Transverse colon (tissue), 4 donors: Measurements from ENCODE around the gene FTCD. TPM values are rescaled to one million over a fixed set of nuclear protein-coding genes. Genes with fewer than 3 reads are reported as not detected.

Source experiments
- DNase-seq: peaks from one replicate; pipeline ENCODE4 v3.0.0-alpha.2; 2019
- H3K27ac ChIP-seq, 4 donors: fragments of 200-600 bp; sonication (generic); 2 replicates each; pipeline ENCODE4 v1.5.1; 2016 to 2018; ENCODE audit warnings: inconsistent platforms in 4 of 4
- H3K27me3 ChIP-seq: fragments of 200-600 bp; sonication (generic); 2 replicates; pipeline ENCODE4 v1.5.1; 2017; ENCODE audit warnings: inconsistent platforms
- H3K36me3 ChIP-seq, 4 donors: fragments of 200-600 bp; sonication (generic); 2 replicates each; pipeline ENCODE4 v1.5.1; 2017 to 2019; ENCODE audit warnings: inconsistent platforms in 4 of 4
- H3K4me1 ChIP-seq, 4 donors: fragments of 200-600 bp; sonication (generic); 2 replicates each; pipeline ENCODE4 v1.5.1; 2017 to 2020; ENCODE audit warnings: inconsistent platforms in 4 of 4
- H3K4me3 ChIP-seq, 4 donors: fragments of 200-600 bp; sonication (generic); 1 replicate in 1 of 4; 2 replicates in 3 of 4; pipeline versions ENCODE4 v1.5.1 to v1.6.1; 2017 to 2019; ENCODE audit warnings: inconsistent platforms in 4 of 4
- H3K9me3 ChIP-seq, 2 donors: fragments of 200-600 bp; sonication (generic); 2 replicates each; pipeline ENCODE4 v1.5.1; 2017 to 2019; ENCODE audit warnings: inconsistent platforms in 2 of 2
- EP300 ChIP-seq: sonication (generic); formaldehyde crosslinking; IDR thresholded peaks from one replicate; pipeline ENCODE4 v1.6.1; 2017; ENCODE audit warnings: antibody characterized with exemption, low read depth
- POLR2A ChIP-seq: fragments of 450-650 bp; IDR thresholded peaks from one replicate; pipeline ENCODE4 v1.6.1; 2016; ENCODE audit warnings: antibody characterized with exemption, mild to moderate bottlenecking, moderate library complexity
- POLR2AphosphoS5 ChIP-seq, 3 donors: sonication (generic); formaldehyde crosslinking; IDR thresholded peaks; one replicate each; pipeline ENCODE4 v1.6.1; 2016; ENCODE audit warnings: antibody characterized with exemption in 3 of 3
- WGBS, 2 donors: methylation state at CpG; one replicate each; pipeline ENCODE4 v1.1.5; 2018; ENCODE audit warnings: low coverage in 1 of 2; 5-methylcytosine and 5-hydroxymethylcytosine counted together
- in situ Hi-C, 4 donors: fragments of 200-750 bp; cut with MboI; loops; one replicate each; pipeline versions ENCODE4 v1.15.0 to v1.15.1; 2017; ENCODE audit warnings: low sequenced_read_pairs in 3 of 4, low pct_ligation_motif_present in 1 of 4, low pct_unique_long_range_greater_than_20kb in 1 of 4
- intact Hi-C: fragments of 100-400 bp; cut with DNase I; formaldehyde crosslinking; loops from one replicate; pipeline ENCODE4 v1.15.1; 2023; ENCODE audit warnings: low total_unique reads
- total RNA-seq, 4 donors: library from RNA; depleted of rRNA; stranded (reverse); fragments of >200 nt; gene quantifications; one replicate each; pipeline ENCODE4 v1.1.0, GENCODE V29; 2016
- TF ChIP-seq, protein P1 (sequence below), 5 experiments: fragments of 200-600 bp in 3 of 5; fragments of 450-650 bp in 2 of 5; sonication (generic) in 3 of 5; IDR thresholded peaks; 1 replicate in 2 of 5; 2 replicates in 3 of 5; pipeline ENCODE4 v1.5.1; 2016 to 2017; ENCODE audit warnings: antibody characterized with exemption in 5 of 5, inconsistent platforms in 3 of 5, mild to moderate bottlenecking in 2 of 5, moderate library complexity in 1 of 5

FTCD gene
- total RNA-seq, 4 donors from 2014 or later = not detected

DNA sequence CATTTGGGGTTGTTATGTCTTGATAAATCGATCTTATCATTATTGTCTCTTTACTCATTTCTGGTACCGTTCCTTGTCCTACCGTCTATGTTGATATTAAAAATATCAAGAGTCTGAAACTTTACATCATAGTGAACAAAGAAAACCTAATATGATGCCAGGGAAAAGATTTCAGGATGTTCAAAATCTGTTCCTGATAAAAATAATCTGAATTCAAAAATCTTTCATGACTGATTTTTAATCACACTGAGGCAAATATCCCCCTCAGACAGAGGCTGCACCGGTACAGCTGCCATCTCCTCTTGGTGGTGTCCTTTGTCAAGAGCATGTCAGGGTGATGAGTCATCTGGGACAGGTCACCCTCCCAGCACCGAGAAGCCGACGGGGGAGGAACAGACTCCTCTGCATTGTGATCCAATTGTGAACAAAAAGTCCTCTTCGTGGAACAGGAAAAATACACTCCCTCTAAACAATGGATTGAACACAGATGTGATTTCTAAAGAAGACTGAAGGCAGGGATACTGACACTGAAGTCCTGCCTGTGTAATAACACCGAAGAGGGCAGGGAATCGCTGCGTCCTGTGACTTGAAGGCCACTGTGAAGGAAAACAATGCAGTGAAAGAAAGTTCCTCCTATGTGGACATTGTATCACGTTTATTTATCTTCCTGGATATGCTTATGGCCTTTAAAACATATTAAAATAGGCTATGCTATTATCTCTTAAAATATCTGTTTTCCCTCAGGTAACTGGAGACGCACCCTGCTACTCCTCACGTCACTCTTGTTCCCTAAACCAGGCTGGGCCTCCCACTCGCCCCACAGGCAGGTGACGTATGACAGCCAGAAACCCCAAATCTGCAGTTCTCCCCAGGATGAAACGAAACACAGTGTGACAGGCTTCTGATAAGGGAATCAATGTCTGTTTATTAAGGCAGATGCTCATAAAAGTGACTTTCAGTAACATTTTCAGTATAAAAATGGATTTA lies 33.1 kb upstream of the FTCD start:
- Histone ChIP-seq H3K9me3 (no peaks in the 10 kb centered on the region), H3K4me3 (no peak overlapping the region), H3K4me1 (peaks cover 0 to 13% (median 8%) of the 10 kb centered on the region in 4 donors), H3K36me3 (peaks cover 0 to 1% (median 0%) of the 10 kb centered on the region in 4 donors), H3K27me3 (no peaks in the 10 kb centered on the region), H3K27ac (peak overlapping the region; percentile 29 to 60 (median 46))
- intact Hi-C loops = no loop called here
- no peak for TF ChIP-seq POLR2A
- TF ChIP-seq, protein P1, sequence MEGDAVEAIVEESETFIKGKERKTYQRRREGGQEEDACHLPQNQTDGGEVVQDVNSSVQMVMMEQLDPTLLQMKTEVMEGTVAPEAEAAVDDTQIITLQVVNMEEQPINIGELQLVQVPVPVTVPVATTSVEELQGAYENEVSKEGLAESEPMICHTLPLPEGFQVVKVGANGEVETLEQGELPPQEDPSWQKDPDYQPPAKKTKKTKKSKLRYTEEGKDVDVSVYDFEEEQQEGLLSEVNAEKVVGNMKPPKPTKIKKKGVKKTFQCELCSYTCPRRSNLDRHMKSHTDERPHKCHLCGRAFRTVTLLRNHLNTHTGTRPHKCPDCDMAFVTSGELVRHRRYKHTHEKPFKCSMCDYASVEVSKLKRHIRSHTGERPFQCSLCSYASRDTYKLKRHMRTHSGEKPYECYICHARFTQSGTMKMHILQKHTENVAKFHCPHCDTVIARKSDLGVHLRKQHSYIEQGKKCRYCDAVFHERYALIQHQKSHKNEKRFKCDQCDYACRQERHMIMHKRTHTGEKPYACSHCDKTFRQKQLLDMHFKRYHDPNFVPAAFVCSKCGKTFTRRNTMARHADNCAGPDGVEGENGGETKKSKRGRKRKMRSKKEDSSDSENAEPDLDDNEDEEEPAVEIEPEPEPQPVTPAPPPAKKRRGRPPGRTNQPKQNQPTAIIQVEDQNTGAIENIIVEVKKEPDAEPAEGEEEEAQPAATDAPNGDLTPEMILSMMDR (IDR thresholded peaks at IDR 0.05) = no peak
- no peak for TF ChIP-seq POLR2AphosphoS5 (IDR thresholded peaks at IDR 0.05)
- TF ChIP-seq EP300 = no peak
- WGBS, 2 donors = 66 to 69% methylated on average over 15 to 17 of the region's 17 CpGs
- in situ Hi-C loops = no loop called here
- DNase-seq = no peak

GRCh38 chr21:46187814-46188213 lies 32.4 kb upstream of the FTCD start:
- H3K36me3 ChIP-seq = no peaks in the 10 kb centered on the region
- peak overlapping the region in 2 of 4 donors; percentile 29 to 60 for H3K27ac ChIP-seq
- TF ChIP-seq EP300 (no peak), POLR2AphosphoS5 (IDR thresholded peaks at IDR 0.05) (no peak), POLR2A (no peak)
- TF ChIP-seq, protein P1 (IDR thresholded peaks at IDR 0.05) = no peak
- intact Hi-C loops (no loop called here), in situ Hi-C loops (no loop called here)
- H3K4me1 ChIP-seq = peaks cover 0 to 13% (median 8%) of the 10 kb centered on the region in 4 donors
- H3K4me3 ChIP-seq = no peak overlapping the region
- H3K9me3 ChIP-seq = no peaks in the 10 kb centered on the region
- no peak for DNase-seq
- no peaks in the 10 kb centered on the region for H3K27me3 ChIP-seq
- WGBS, 2 donors = 88 to 90% methylated on average over 7 of the region's 7 CpGs

DNA sequence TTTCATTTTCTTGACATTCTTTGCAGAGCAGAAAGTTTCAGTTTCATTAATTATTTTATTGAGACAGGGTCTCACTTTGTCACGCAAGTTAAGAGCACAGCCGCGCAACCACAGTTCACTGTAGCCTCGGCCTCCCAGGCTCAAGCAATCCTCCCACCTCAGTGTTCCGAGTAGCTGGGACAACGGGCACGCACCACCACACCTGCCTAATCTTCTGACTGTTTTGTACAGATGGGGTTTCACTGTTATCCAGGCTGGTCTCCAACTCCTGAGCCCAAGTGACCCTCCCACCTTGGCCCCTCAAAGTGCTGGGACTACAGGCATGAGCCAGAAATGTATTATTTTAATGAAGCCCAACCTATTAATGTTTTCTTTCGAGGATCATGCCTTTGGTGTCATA lies 31.9 kb upstream of the FTCD start:
- 90 to 98% methylated on average over 8 of the region's 8 CpGs for WGBS, 2 donors
- Histone ChIP-seq H3K36me3 (no peaks in the 10 kb centered on the region), H3K27me3 (no peaks in the 10 kb centered on the region), H3K9me3 (no peaks in the 10 kb centered on the region), H3K4me1 (peaks cover 0 to 13% (median 8%) of the 10 kb centered on the region in 4 donors), H3K4me3 (no peak overlapping the region), H3K27ac (no peak overlapping the region)
- DNase-seq = no peak
- in situ Hi-C loops (no loop called here), intact Hi-C loops (no loop called here)
- no peak for TF ChIP-seq EP300
- TF ChIP-seq POLR2A = no peak
- TF ChIP-seq, protein P1 (IDR thresholded peaks at IDR 0.05) = no peak
- TF ChIP-seq POLR2AphosphoS5 (IDR thresholded peaks at IDR 0.05) = no peak

DNA sequence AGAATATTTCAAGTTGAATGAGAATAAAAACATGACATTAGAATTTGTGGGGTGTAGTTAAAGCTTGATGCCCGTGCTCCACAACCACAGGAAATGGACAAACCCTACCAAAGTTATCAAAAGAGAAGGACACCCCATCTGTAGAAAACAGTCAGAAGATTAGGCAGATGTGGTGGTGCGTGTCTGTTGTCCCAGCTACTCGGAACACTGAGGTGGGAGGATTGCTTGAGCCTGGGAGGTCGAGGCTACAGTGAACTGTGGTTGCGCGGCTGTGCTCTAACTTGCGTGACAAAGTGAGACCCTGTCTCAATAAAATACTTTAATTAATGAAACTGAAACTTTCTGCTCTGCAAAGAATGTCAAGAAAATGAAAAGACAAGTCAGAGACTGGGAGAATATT lies 30.3 kb upstream of the FTCD start:
- TF ChIP-seq, protein P1 (IDR thresholded peaks at IDR 0.05) = no peak
- no peak for TF ChIP-seq POLR2A
- TF ChIP-seq POLR2AphosphoS5 (IDR thresholded peaks at IDR 0.05) = no peak
- no peak for TF ChIP-seq EP300
- WGBS, 2 donors = 84 to 91% methylated on average over 7 of the region's 7 CpGs
- in situ Hi-C loops (no loop called here), intact Hi-C loops (no loop called here)
- H3K4me1 ChIP-seq = peaks cover 0 to 13% (median 8%) of the 10 kb centered on the region in 4 donors
- H3K27ac ChIP-seq = peak overlapping the region in 2 of 4 donors; percentile 85 to 87
- H3K27me3 ChIP-seq = no peaks in the 10 kb centered on the region
- H3K9me3 ChIP-seq = no peaks in the 10 kb centered on the region
- DNase-seq = no peak
- H3K4me3 ChIP-seq = no peak overlapping the region
- H3K36me3 ChIP-seq = no peaks in the 10 kb centered on the region
